Vagina (tissue), 2 donors: ENCODE data around the gene IL20RB.

Experiments
- CTCF ChIP-seq, 3 experiments: fragments of 450-650 bp in 2 of 3; fragments of 200-600 bp in 1 of 3; sonication (generic) in 1 of 3; IDR thresholded peaks; one replicate each; pipeline ENCODE4 v1.5.1; 2017 to 2019; ENCODE audit warnings: antibody characterized with exemption in 3 of 3, mild to moderate bottlenecking in 2 of 3, moderate library complexity in 2 of 3
- POLR2A ChIP-seq, 2 donors: fragments of 450-650 bp; IDR thresholded peaks; one replicate each; pipeline ENCODE4 v1.6.1; 2017; ENCODE audit warnings: antibody characterized with exemption in 2 of 2, mild to moderate bottlenecking in 2 of 2, moderate library complexity in 2 of 2
- POLR2AphosphoS5 ChIP-seq, 2 donors: sonication (generic); formaldehyde crosslinking; IDR thresholded peaks; one replicate each; pipeline ENCODE4 v1.9.0; 2017; ENCODE audit warnings: antibody characterized with exemption in 2 of 2, mild to moderate bottlenecking in 2 of 2, low read depth in 1 of 2; ENCODE audit not compliant: insufficient read depth in 1 of 2

GRCh38 chr3:137046747-137047146 is 89.0 kb downstream of the IL20RB start:
- TF ChIP-seq CTCF (IDR thresholded peaks at IDR 0.05): no peak
- no peak for TF ChIP-seq POLR2A (IDR thresholded peaks at IDR 0.05)
- TF ChIP-seq POLR2AphosphoS5 (IDR thresholded peaks at IDR 0.05; ENCODE audit: insufficient read depth in 1 of 2, low read depth in 1 of 2): no peak
